DND-41 (cell line): Measurements from ENCODE around the gene PAX2.

Source experiments
- CTCF ChIP-seq: IDR thresholded peaks from 2 replicates; pipeline ENCODE4 v1.5.1; 2012; ENCODE audit warnings: borderline replicate concordance, low read length, moderate library complexity, mild to moderate bottlenecking; ENCODE audit not compliant: poor library complexity, severe bottlenecking; ENCODE audit errors: extremely low read depth
- EZH2 ChIP-seq: IDR thresholded peaks from 3 replicates; pipeline ENCODE4 v1.6.1; 2012; ENCODE audit warnings: borderline replicate concordance, low read depth, mild to moderate bottlenecking, moderate library complexity, low read length, inconsistent platforms; ENCODE audit not compliant: severe bottlenecking

DNA sequence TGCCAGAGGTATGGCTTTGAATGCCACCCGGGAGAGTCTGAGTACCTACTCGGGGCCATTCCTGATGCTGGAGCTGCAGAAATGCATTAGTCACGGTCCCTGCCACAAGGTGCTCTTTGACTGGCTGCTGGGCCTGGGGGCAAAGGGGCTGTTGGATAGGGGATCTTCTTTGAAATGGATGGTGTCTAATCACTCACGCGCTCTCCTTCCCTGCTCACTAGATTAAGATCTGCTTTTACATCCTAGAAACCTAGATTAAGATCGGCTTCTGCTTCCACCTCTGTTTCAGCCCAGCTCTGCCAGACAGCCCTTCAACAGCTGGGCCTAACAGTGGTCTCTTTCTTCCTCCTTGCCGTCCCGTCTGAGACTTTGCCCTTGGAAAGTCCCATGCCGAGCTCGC lies 57.2 kb downstream of the PAX2 start:
- TF ChIP-seq CTCF: no peak
- no peak for TF ChIP-seq EZH2
